Hepatocyte (in vitro differentiated cells): ENCODE data around the gene KRTAP27-1.

Source experiments
- CTCF ChIP-seq: fragments of 200-600 bp; sonication (generic); IDR thresholded peaks from 2 replicates; pipeline ENCODE4 v1.5.1; 2016; ENCODE audit warnings: antibody characterized with exemption, mild to moderate bottlenecking; ENCODE audit not compliant: poor library complexity
- EZH2 ChIP-seq: fragments of 200-600 bp; sonication (generic); IDR thresholded peaks from 2 replicates; pipeline ENCODE4 v1.6.1; 2016; ENCODE audit warnings: antibody characterized with exemption, mild to moderate bottlenecking, borderline replicate concordance
- EZH2phosphoT487 ChIP-seq: fragments of 200-600 bp; sonication (generic); IDR thresholded peaks from one replicate; pipeline ENCODE4 v1.6.1; 2018; ENCODE audit warnings: antibody characterized with exemption, mild to moderate bottlenecking, low read depth, moderate library complexity; ENCODE audit not compliant: unreplicated experiment, severe bottlenecking

GRCh38 chr21:30333736-30334135 lies 3.8 kb downstream of the KRTAP27-1 start:
- TF ChIP-seq EZH2phosphoT487 (no peak), CTCF (no peak), EZH2 (no peak)
